Liver (tissue), 9 donors: ENCODE measurements around the gene RNASE4. TPM values are rescaled to one million over a fixed set of nuclear protein-coding genes. Genes with fewer than 3 reads are reported as not detected.

ENCODE experiments used
- DNase-seq: peaks from one replicate; pipeline ENCODE4 v3.0.0-alpha.2; 2017; ENCODE audit warnings: low spot score
- H3K27ac ChIP-seq, 2 donors: one replicate each; pipeline ENCODE4 v1.7.0; 2013; ENCODE audit warnings: inconsistent platforms in 2 of 2, low read length in 2 of 2, control low read depth in 1 of 2, low read depth in 1 of 2, mild to moderate bottlenecking in 1 of 2
- H3K27me3 ChIP-seq, 4 donors: one replicate each; pipeline versions ENCODE4 v1.6.1 to v1.7.0; 2013; ENCODE audit warnings: low read length in 3 of 4, inconsistent platforms in 1 of 4, mild to moderate bottlenecking in 1 of 4, moderate library complexity in 1 of 4; ENCODE audit not compliant: control insufficient read depth in 4 of 4, insufficient read depth in 4 of 4
- H3K36me3 ChIP-seq, 4 donors: one replicate each; pipeline versions ENCODE4 v1.6.1 to v1.7.0; 2013; ENCODE audit warnings: low read length in 3 of 4, mild to moderate bottlenecking in 3 of 4, low read depth in 1 of 4, moderate library complexity in 1 of 4; ENCODE audit not compliant: control insufficient read depth in 4 of 4, insufficient read depth in 3 of 4
- H3K4me1 ChIP-seq, 4 donors: one replicate each; pipeline versions ENCODE4 v1.6.1 to v1.7.0; 2013; ENCODE audit warnings: low read length in 3 of 4, mild to moderate bottlenecking in 3 of 4, moderate library complexity in 1 of 4; ENCODE audit not compliant: control insufficient read depth in 4 of 4, insufficient read depth in 4 of 4
- H3K4me3 ChIP-seq, 3 donors: one replicate each; pipeline versions ENCODE4 v1.6.1 to v1.7.0; 2013; ENCODE audit warnings: low read length in 3 of 3, control low read depth in 1 of 3, low read depth in 1 of 3, mild to moderate bottlenecking in 1 of 3
- H3K9ac ChIP-seq, 2 donors: one replicate each; pipeline ENCODE4 v1.7.0; 2013; ENCODE audit warnings: low read length in 2 of 2, mild to moderate bottlenecking in 2 of 2, moderate library complexity in 2 of 2, control low read depth in 1 of 2, low read depth in 1 of 2
- H3K9me3 ChIP-seq, 4 donors: one replicate each; pipeline versions ENCODE4 v1.6.1 to v1.7.0; 2013; ENCODE audit warnings: low read length in 3 of 4; ENCODE audit not compliant: control insufficient read depth in 4 of 4
- ATF3 ChIP-seq: IDR thresholded peaks from 2 replicates; pipeline ENCODE4 v1.6.1; 2016; ENCODE audit warnings: antibody characterized with exemption
- CTCF ChIP-seq: fragments of 150-350 bp; IDR thresholded peaks from 2 replicates; pipeline ENCODE4 v1.5.1; 2017; ENCODE audit warnings: improper control_type of control experiment, low read depth, low read length; ENCODE audit not compliant: missing input control
- EGR1 ChIP-seq, 2 donors: IDR thresholded peaks; 2 replicates each; pipeline ENCODE4 v1.6.1; 2016 to 2018; ENCODE audit warnings: antibody characterized with exemption in 2 of 2, low read depth in 2 of 2
- FOXA1 ChIP-seq: IDR thresholded peaks from 2 replicates; pipeline ENCODE4 v1.6.1; 2016; ENCODE audit warnings: antibody characterized with exemption
- FOXA2 ChIP-seq: IDR thresholded peaks from 2 replicates; pipeline ENCODE4 v1.6.1; 2016; ENCODE audit warnings: antibody characterized with exemption
- GABPA ChIP-seq, 2 donors: IDR thresholded peaks in 1 of 2; conservative IDR thresholded peaks in 1 of 2; 2 replicates each; pipeline ENCODE4 v1.6.1; 2016; ENCODE audit warnings: antibody characterized with exemption in 2 of 2, mild to moderate bottlenecking in 1 of 2, moderate library complexity in 1 of 2
- HNF4A ChIP-seq, 2 donors: conservative IDR thresholded peaks; 2 replicates each; pipeline ENCODE4 v1.6.1; 2016; ENCODE audit warnings: antibody characterized with exemption in 2 of 2, mild to moderate bottlenecking in 2 of 2
- HNF4G ChIP-seq: IDR thresholded peaks from 2 replicates; pipeline ENCODE4 v1.6.1; 2016; ENCODE audit warnings: antibody characterized with exemption
- JUND ChIP-seq, 2 donors: IDR thresholded peaks; 2 replicates each; pipeline ENCODE4 v1.6.1; 2016; ENCODE audit warnings: antibody characterized with exemption in 2 of 2
- MAX ChIP-seq: IDR thresholded peaks from 2 replicates; pipeline ENCODE4 v1.6.1; 2016; ENCODE audit warnings: antibody characterized with exemption
- NR2F2 ChIP-seq: IDR thresholded peaks from 2 replicates; pipeline ENCODE4 v1.6.1; 2016; ENCODE audit warnings: antibody characterized with exemption
- RAD21 ChIP-seq, 2 donors: IDR thresholded peaks; 2 replicates each; pipeline ENCODE4 v1.6.1; 2016; ENCODE audit warnings: antibody characterized with exemption in 2 of 2, mild to moderate bottlenecking in 2 of 2
- REST ChIP-seq: IDR thresholded peaks from 2 replicates; pipeline ENCODE4 v1.6.1; 2016; ENCODE audit warnings: antibody characterized with exemption, mild to moderate bottlenecking
- RXRA ChIP-seq, 2 donors: IDR thresholded peaks; 2 replicates each; pipeline ENCODE4 v1.6.1; 2017 to 2018; ENCODE audit warnings: antibody characterized with exemption in 2 of 2, mild to moderate bottlenecking in 1 of 2
- SP1 ChIP-seq: IDR thresholded peaks from 2 replicates; pipeline ENCODE4 v1.6.1; 2018; ENCODE audit warnings: antibody characterized with exemption, mild to moderate bottlenecking
- TAF1 ChIP-seq: conservative IDR thresholded peaks from 2 replicates; pipeline ENCODE4 v1.6.1; 2016; ENCODE audit warnings: antibody characterized with exemption, mild to moderate bottlenecking
- YY1 ChIP-seq: IDR thresholded peaks from 2 replicates; pipeline ENCODE4 v1.6.1; 2016; ENCODE audit warnings: antibody characterized with exemption, mild to moderate bottlenecking
- ZBTB33 ChIP-seq: IDR thresholded peaks from 2 replicates; pipeline ENCODE4 v1.6.1; 2016; ENCODE audit warnings: antibody characterized with exemption
- WGBS: extraction: QIAGEN DNeasy Blood & Tissue Kit; methylation state at CpG from one replicate; pipeline ENCODE4 v1.1.7; 2013; 5-methylcytosine and 5-hydroxymethylcytosine counted together
- polyA plus RNA-seq, 2 donors: library from polyadenylated mRNA; stranded (reverse) in 1 of 2; unstranded in 1 of 2; fragments of 200-250 nt in 1 of 2; fragments of >200 nt in 1 of 2; fragmentation: Nextera tagmentation in 1 of 2; extraction: Ambion mirVana in 1 of 2; gene quantifications; one replicate each; pipeline versions ENCODE4 v1.2.1 to v1.2.3, GENCODE V29; 2013 to 2015
- total RNA-seq, 2 donors: library from RNA; depleted of rRNA; stranded (reverse); fragments of >200 nt; gene quantifications; one replicate each; pipeline ENCODE4 v1.2.3, GENCODE V29; 2014
- donor health status: healthy.
- donor health status: healthy.
- donor health status: healthy.
- donor health status: healthy.
- donor health status: healthy.

Gene RNASE4
- total and polyA plus RNA-seq, 4 donors, result 129 to 319 (median 184) TPM

GRCh38 chr14:20690848-20691640 is 6.7 kb downstream of the RNASE4 start:
- H3K9ac ChIP-seq, result no peak overlapping the region
- WGBS, result 9% methylated on average over 9 of the region's 9 CpGs
- no peaks in the 10 kb centered on the region for H3K27me3 ChIP-seq
- peak overlapping the region in 2 of 3 donors; percentile 44 to 51 for H3K4me3 ChIP-seq
- no peak overlapping the region for H3K27ac ChIP-seq
- peaks cover 0 to 38% (median 26%) of the 10 kb centered on the region in 4 donors for H3K4me1 ChIP-seq
- no peaks in the 10 kb centered on the region for H3K9me3 ChIP-seq
- H3K36me3 ChIP-seq, result peaks cover 0 to 8% (median 4%) of the 10 kb centered on the region in 4 donors
- DNase-seq, result no peak
- TF ChIP-seq RXRA (IDR thresholded peaks at IDR 0.05), result peak; percentile 23 to 37
- TF ChIP-seq YY1, result peak; percentile 50
- no peak for TF ChIP-seq ZBTB33
- TF ChIP-seq HNF4G, result no peak
- TF ChIP-seq FOXA2, result no peak
- no peak for TF ChIP-seq REST
- TF ChIP-seq RAD21 (IDR thresholded peaks at IDR 0.05), result peak; percentile 93 to 95
- no peak for TF ChIP-seq FOXA1
- TF ChIP-seq GABPA (IDR thresholded peaks at IDR 0.05 in 1 of 2, conservative IDR thresholded peaks at IDR 0.05 in 1 of 2), result no peak
- TF ChIP-seq CTCF, result peak; percentile 87
- no peak for TF ChIP-seq TAF1
- TF ChIP-seq ATF3, result peak; percentile 36
- TF ChIP-seq JUND (IDR thresholded peaks at IDR 0.05), result peak in 1 of 2 donors; percentile 45
- peak; percentile 63 for TF ChIP-seq NR2F2
- TF ChIP-seq SP1, result peak; percentile 37
- no peak for TF ChIP-seq EGR1 (IDR thresholded peaks at IDR 0.05; ENCODE audit: low read depth in 2 of 2)
- TF ChIP-seq HNF4A (conservative IDR thresholded peaks at IDR 0.05), result peak in 1 of 2 donors; percentile 54
- no peak for TF ChIP-seq MAX
